BJ (cell line): ENCODE results near the gene MAP6. TPM values are rescaled to one million over a fixed set of nuclear protein-coding genes. Genes with fewer than 3 reads are reported as not detected.

ENCODE experiments used
- CTCF ChIA-PET: fragments of 350-600 bp; formaldehyde crosslinking; extraction: SDS; loops from one replicate; lab custom pipeline; 2021; ENCODE audit warnings: antibody characterized with exemption, inconsistent platforms; lab: Yijun Ruan, JAX
- POLR2A ChIA-PET: fragments of 300-600 bp; sonication (Branson Sonifier 250); formaldehyde crosslinking; extraction: SDS; loops from one replicate; lab custom pipeline; 2021; ENCODE audit warnings: antibody characterized with exemption; lab: Charles Lee
- DNase-seq: peaks from one replicate; pipeline ENCODE4 v3.0.0-alpha.2; 2011; ENCODE audit warnings: low read depth
- H3K27me3 ChIP-seq: 2 replicates; pipeline ENCODE4 v1.6.0; 2011; ENCODE audit warnings: low read length; ENCODE audit not compliant: control insufficient read depth, insufficient read depth
- H3K36me3 ChIP-seq: 2 replicates; pipeline ENCODE4 v1.5.1; 2011; ENCODE audit warnings: low read length; ENCODE audit not compliant: control insufficient read depth, insufficient read depth
- H3K4me3 ChIP-seq: 2 replicates; pipeline ENCODE4 v1.5.1; 2011; ENCODE audit warnings: low read depth, mild to moderate bottlenecking, control low read depth, low read length
- polyA plus RNA-seq: library from polyadenylated mRNA; depleted of rRNA; stranded (reverse); fragments of >200 nt; gene quantifications from 2 replicates; pipeline ENCODE4 v1.2.3, GENCODE V29; 2011
- TF ChIP-seq, protein P1 (sequence below): IDR thresholded peaks from 2 replicates; pipeline ENCODE4 v1.5.1; 2011; ENCODE audit warnings: low read depth, mild to moderate bottlenecking, control low read depth, inconsistent platforms, low read length, moderate library complexity; ENCODE audit not compliant: insufficient read depth

MAP6 gene
- polyA plus RNA-seq, 1 experiment = 12.3 TPM

DNA sequence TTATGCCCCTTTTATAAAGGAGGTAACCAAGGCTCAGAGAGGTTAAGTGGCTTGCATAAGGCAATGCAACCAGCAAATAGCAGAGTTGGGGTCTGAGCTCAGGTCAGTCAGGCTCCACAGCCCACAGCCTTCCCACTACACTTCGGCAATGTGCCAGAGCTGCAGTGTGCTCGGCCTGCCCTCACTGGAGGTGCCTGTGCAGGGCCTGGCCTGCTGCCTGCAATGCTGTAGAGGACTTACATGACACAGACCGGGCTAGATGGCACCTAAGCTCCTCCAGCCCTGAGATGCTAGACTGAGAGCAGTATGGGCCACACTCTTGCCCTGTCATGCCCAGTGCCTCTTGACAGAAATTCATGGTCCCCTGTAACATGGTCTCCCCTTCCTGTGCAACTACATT is 57.0 kb downstream of the MAP6 start:
- Histone ChIP-seq H3K4me3 (no peak overlapping the region), H3K27me3 (no peaks in the 10 kb centered on the region), H3K36me3 (no peaks in the 10 kb centered on the region)
- POLR2A ChIA-PET = no interaction called here
- CTCF ChIA-PET = interaction anchor here (1.2 kb wide), 1 partner anchor 33 kb away, joined by 3 read pairs; no protein-coding TSS in a partner anchor
- no peak for DNase-seq
- TF ChIP-seq, protein P1, sequence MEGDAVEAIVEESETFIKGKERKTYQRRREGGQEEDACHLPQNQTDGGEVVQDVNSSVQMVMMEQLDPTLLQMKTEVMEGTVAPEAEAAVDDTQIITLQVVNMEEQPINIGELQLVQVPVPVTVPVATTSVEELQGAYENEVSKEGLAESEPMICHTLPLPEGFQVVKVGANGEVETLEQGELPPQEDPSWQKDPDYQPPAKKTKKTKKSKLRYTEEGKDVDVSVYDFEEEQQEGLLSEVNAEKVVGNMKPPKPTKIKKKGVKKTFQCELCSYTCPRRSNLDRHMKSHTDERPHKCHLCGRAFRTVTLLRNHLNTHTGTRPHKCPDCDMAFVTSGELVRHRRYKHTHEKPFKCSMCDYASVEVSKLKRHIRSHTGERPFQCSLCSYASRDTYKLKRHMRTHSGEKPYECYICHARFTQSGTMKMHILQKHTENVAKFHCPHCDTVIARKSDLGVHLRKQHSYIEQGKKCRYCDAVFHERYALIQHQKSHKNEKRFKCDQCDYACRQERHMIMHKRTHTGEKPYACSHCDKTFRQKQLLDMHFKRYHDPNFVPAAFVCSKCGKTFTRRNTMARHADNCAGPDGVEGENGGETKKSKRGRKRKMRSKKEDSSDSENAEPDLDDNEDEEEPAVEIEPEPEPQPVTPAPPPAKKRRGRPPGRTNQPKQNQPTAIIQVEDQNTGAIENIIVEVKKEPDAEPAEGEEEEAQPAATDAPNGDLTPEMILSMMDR = no peak

DNA sequence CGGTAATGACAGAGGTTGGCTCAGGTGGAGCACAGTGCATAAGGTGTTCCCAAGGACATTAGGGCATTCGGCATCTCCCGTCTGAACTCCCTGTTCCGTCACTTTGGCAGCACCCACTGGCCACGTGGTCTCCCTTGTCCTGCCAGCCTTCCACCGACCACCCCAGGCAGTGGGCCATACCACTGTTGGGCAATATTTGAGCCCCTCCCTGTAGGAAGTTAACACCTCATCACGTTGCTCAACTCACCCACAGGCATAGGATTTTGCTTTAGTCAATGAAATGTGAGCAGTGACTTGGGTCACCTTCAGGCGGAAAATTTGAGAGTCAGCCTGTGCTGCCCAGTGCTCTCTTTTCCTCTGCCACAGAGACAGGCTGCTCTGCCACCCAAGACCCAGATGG is 62.7 kb downstream of the MAP6 start:
- POLR2A ChIA-PET = no interaction called here

DNA sequence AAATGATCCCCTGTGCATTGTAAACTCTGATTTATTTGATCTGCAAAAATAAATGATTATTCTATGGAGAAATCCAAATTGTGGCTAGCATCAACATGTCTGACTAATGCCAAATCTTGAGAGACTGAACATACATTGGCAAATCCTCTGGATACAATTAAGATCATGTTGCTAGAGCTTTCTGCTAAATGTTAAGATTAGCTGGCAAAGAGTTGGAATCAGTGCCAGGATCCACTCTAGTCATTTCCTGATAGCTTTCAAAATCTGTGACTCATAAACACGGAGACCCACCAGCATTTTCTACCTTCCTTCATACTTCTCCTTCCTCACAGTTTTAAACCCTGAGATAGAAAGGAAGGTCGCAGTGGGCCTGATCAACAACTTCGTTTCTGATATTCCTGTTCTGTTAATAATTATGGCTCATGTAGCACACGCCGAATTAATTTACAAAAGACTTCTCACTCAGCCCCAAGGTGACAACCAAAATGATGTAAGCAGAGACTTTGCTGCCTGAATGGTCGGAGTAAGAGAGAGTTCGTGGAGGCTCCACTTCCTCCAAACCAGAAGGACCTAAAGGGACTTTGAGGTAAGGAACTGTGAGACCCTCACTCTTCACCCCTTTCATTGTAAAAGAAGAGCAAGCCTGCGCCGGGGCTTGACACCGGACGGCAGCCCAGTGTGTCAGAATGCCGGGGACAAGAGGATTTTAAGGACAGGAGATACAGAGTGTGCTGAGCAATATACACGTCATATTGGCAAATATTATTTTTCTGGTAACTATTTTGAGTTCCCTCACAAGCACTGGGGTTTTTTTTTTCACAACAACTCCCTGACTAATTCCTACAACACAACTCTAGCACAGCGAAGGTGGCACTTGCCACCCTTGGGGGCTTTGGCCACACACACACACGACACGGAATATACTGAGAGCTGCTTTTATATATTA is 64.8 kb downstream of the MAP6 start:
- Histone ChIP-seq H3K36me3 (no peaks in the 10 kb centered on the region), H3K27me3 (no peaks in the 10 kb centered on the region), H3K4me3 (no peak overlapping the region)
- CTCF ChIA-PET = no interaction called here
- DNase-seq = peak; percentile 59
- POLR2A ChIA-PET = interaction anchor here (0.5 to 0.7 kb wide), 3 partner anchors 164 to 828 kb away, joined by 3 to 11 read pairs (median 7); partner anchors contain the start of gene DGAT2
- TF ChIP-seq, protein P1 = no peak

More for the DNA sequence above, 62.7 kb downstream of the MAP6 start:
- no peaks in the 10 kb centered on the region for H3K27me3 ChIP-seq
- no peak overlapping the region for H3K4me3 ChIP-seq
- CTCF ChIA-PET = interaction anchor here (1.7 kb wide), 1 partner anchor 174 kb away, joined by 3 read pairs; no protein-coding TSS in a partner anchor
- TF ChIP-seq, protein P1 = no peak
- no peak for DNase-seq
- H3K36me3 ChIP-seq = no peaks in the 10 kb centered on the region

DNA sequence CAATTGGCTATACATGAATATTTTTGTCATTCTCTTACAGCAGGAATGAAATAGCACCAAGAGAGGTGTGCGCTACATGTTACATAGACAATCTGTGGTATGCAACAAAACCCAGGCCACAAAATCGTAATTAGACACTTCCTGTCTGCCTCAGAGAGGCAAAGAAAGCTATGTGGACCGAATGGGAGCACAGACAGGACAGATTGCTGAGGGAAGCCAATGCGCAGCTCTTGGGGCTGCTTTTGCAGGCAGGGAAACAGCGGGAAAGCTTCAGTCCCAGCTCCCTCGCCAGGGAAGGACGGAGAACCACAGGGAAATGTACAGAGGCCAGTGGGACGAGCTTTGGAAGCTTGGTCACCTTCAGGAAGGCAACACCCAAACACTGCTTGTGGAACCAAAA is 65.9 kb downstream of the MAP6 start:
- DNase-seq = no peak
- POLR2A ChIA-PET = no interaction called here
- CTCF ChIA-PET = interaction anchor here (1.1 kb wide), 1 partner anchor 20 kb away, joined by 3 read pairs; no protein-coding TSS in a partner anchor
- Histone ChIP-seq H3K27me3 (no peaks in the 10 kb centered on the region), H3K36me3 (no peaks in the 10 kb centered on the region), H3K4me3 (no peak overlapping the region)
- TF ChIP-seq, protein P1 = no peak

DNA sequence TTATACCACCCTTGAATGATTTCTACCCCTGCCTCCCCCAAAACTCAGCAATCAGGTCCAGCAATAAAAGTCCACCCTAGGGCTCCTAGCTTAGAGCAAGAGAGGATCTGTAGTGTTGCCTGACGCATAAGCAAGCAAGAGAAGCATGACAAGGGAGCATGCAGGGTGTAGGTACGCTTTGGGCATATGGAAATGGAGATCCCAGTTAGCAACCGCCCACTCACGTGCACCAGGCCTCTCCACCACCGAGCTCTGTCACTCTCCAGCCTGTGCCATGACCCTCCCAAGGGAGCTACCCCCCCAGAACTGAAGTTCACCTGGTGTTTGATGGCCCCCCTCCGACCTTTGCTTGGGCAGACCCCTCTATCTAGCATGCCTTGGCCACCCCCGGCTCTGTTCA is 67.3 kb downstream of the MAP6 start:
- no peak for DNase-seq
- POLR2A ChIA-PET = no interaction called here
- Histone ChIP-seq H3K27me3 (peaks cover under 1% of the 10 kb centered on the region), H3K4me3 (no peak overlapping the region), H3K36me3 (no peaks in the 10 kb centered on the region)
- CTCF ChIA-PET = interaction anchor here (1.1 to 1.2 kb wide), 2 partner anchors 13 to 24 kb away, joined by 3 to 5 read pairs; no protein-coding TSS in a partner anchor
- TF ChIP-seq, protein P1 = no peak
